Smooth muscle cell (in vitro differentiated cells): Measurements from ENCODE around the gene PRSS57. TPM values are rescaled to one million over a fixed set of nuclear protein-coding genes. Genes with fewer than 3 reads are reported as not detected.

ENCODE experiments used
- DNase-seq: peaks from one replicate; lab custom pipeline; 2025; ENCODE audit not compliant: unreplicated experiment; lab: John Stamatoyannopoulos, UW
- H2AFZ ChIP-seq: fragments of 200-600 bp; sonication (generic); 2 replicates; pipeline ENCODE4 v1.6.0; 2016; ENCODE audit warnings: antibody characterized with exemption, low read depth, mild to moderate bottlenecking
- H3F3A ChIP-seq: fragments of 200-600 bp; sonication (generic); 2 replicates; pipeline ENCODE4 v1.6.0; 2017; ENCODE audit warnings: antibody characterized with exemption, low read depth
- H3K27ac ChIP-seq: fragments of 200-600 bp; sonication (generic); 2 replicates; pipeline ENCODE4 v1.5.1; 2016; ENCODE audit warnings: low read depth, mild to moderate bottlenecking
- H3K27me3 ChIP-seq: fragments of 200-600 bp; sonication (generic); 2 replicates; pipeline ENCODE4 v1.6.1; 2016; ENCODE audit warnings: low read depth, mild to moderate bottlenecking
- H3K36me3 ChIP-seq: fragments of 200-600 bp; sonication (generic); 2 replicates; pipeline ENCODE4 v1.5.1; 2016; ENCODE audit warnings: low read depth
- H3K4me1 ChIP-seq: fragments of 200-600 bp; sonication (generic); 2 replicates; pipeline ENCODE4 v1.5.1; 2016; ENCODE audit warnings: low read depth
- H3K4me2 ChIP-seq: fragments of 200-600 bp; sonication (generic); 2 replicates; pipeline ENCODE4 v1.6.0; 2016; ENCODE audit warnings: mild to moderate bottlenecking
- H3K4me3 ChIP-seq: fragments of 200-600 bp; sonication (generic); 2 replicates; pipeline ENCODE4 v1.5.1; 2016; ENCODE audit warnings: mild to moderate bottlenecking
- H3K79me2 ChIP-seq: fragments of 200-600 bp; sonication (generic); 2 replicates; pipeline ENCODE4 v1.6.0; 2016; ENCODE audit warnings: low read depth, mild to moderate bottlenecking
- H3K9ac ChIP-seq: fragments of 200-600 bp; sonication (generic); 2 replicates; pipeline ENCODE4 v1.6.0; 2016; ENCODE audit warnings: low read depth
- H3K9me3 ChIP-seq: fragments of 200-600 bp; sonication (generic); replicated peaks from 2 replicates; pipeline ENCODE4 v1.5.1; 2016; ENCODE audit warnings: low read depth
- H4K20me1 ChIP-seq: fragments of 200-600 bp; sonication (generic); 2 replicates; pipeline ENCODE4 v1.6.0; 2016; ENCODE audit warnings: low read depth
- WGBS: methylation state at CpG from one replicate; pipeline ENCODE4 v1.1.7; 2016; ENCODE audit warnings: low lambda C conversion rate; 5-methylcytosine and 5-hydroxymethylcytosine counted together
- polyA plus RNA-seq: library from polyadenylated mRNA; unstranded; fragments of >200 nt; fragmentation: Nextera tagmentation; extraction: Ambion mirVana; gene quantifications from 2 replicates; pipeline ENCODE4 v1.2.1, GENCODE V29; 2016
- total RNA-seq: library from RNA; depleted of rRNA; stranded (reverse); fragments of >200 nt; gene quantifications from 2 replicates; pipeline ENCODE4 v1.2.3, GENCODE V29; 2014
- TF ChIP-seq, protein P1 (sequence below): fragments of 200-600 bp; sonication (generic); IDR thresholded peaks from 2 replicates; pipeline ENCODE4 v1.5.1; 2017; ENCODE audit warnings: borderline replicate concordance, mild to moderate bottlenecking, antibody characterized with exemption; ENCODE audit not compliant: insufficient read depth, poor library complexity, severe bottlenecking

PRSS57 gene
- total and polyA plus RNA-seq, 2 experiments from 2014 or later = not detected

GRCh38 chr19:656751-657559 is 38.3 kb downstream of the PRSS57 start:
- no peaks in the 10 kb centered on the region for H3K36me3 ChIP-seq
- no peaks in the 10 kb centered on the region for H3K9me3 ChIP-seq
- H2AFZ ChIP-seq = no peak overlapping the region
- H3K27me3 ChIP-seq = no peaks in the 10 kb centered on the region
- no peak for DNase-seq
- peaks cover 96% of the 10 kb centered on the region for H3K79me2 ChIP-seq
- H3K27ac ChIP-seq = no peak overlapping the region
- 97% methylated on average over 33 of the region's 43 CpGs for WGBS
- peaks cover 15% of the 10 kb centered on the region for H3K4me1 ChIP-seq
- no peak overlapping the region for H3K4me2 ChIP-seq
- H4K20me1 ChIP-seq = peaks cover 99% of the 10 kb centered on the region
- H3F3A ChIP-seq = peaks cover 8% of the 10 kb centered on the region
- no peak overlapping the region for H3K9ac ChIP-seq
- TF ChIP-seq, protein P1, sequence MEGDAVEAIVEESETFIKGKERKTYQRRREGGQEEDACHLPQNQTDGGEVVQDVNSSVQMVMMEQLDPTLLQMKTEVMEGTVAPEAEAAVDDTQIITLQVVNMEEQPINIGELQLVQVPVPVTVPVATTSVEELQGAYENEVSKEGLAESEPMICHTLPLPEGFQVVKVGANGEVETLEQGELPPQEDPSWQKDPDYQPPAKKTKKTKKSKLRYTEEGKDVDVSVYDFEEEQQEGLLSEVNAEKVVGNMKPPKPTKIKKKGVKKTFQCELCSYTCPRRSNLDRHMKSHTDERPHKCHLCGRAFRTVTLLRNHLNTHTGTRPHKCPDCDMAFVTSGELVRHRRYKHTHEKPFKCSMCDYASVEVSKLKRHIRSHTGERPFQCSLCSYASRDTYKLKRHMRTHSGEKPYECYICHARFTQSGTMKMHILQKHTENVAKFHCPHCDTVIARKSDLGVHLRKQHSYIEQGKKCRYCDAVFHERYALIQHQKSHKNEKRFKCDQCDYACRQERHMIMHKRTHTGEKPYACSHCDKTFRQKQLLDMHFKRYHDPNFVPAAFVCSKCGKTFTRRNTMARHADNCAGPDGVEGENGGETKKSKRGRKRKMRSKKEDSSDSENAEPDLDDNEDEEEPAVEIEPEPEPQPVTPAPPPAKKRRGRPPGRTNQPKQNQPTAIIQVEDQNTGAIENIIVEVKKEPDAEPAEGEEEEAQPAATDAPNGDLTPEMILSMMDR = no peak
- H3K4me3 ChIP-seq = no peak overlapping the region

GRCh38 chr19:655691-656090 is 39.6 kb downstream of the PRSS57 start:
- Histone ChIP-seq H3K79me2 (peaks cover 96% of the 10 kb centered on the region), H3K27ac (no peak overlapping the region), H3F3A (peaks cover 6% of the 10 kb centered on the region), H4K20me1 (peaks cover 99% of the 10 kb centered on the region), H3K36me3 (no peaks in the 10 kb centered on the region), H3K4me3 (no peak overlapping the region), H3K9ac (no peak overlapping the region), H2AFZ (no peak overlapping the region), H3K27me3 (no peaks in the 10 kb centered on the region), H3K9me3 (no peaks in the 10 kb centered on the region), H3K4me1 (peaks cover 2% of the 10 kb centered on the region), H3K4me2 (no peak overlapping the region)
- TF ChIP-seq, protein P1 = no peak
- DNase-seq = no peak
- WGBS = 90% methylated on average over 17 of the region's 17 CpGs

DNA sequence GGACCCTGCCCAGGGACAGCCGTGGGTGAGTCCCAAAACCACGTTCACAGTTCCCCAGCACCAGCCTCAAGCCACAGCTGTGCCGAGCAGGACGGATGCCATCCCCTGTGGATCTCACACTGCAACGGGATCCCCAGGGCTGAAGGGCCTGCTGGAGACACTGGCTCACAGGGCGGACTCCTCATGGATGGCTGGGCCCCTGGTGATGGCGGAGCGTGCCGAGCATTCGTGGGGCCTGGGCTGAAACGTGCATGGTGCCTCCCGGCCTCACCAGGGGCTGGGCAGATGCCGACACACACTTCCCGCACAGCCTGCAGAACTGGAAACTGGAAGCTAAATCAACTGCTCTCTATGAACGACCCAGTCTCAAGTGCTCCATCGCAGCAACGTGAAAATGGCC is 41.8 kb downstream of the PRSS57 start:
- Histone ChIP-seq H4K20me1 (peaks cover 100% of the 10 kb centered on the region), H3F3A (no peaks in the 10 kb centered on the region), H3K4me1 (no peaks in the 10 kb centered on the region), H3K27ac (no peak overlapping the region), H3K9ac (no peak overlapping the region), H3K9me3 (no peaks in the 10 kb centered on the region), H3K4me2 (no peak overlapping the region), H3K79me2 (peaks cover 77% of the 10 kb centered on the region), H3K27me3 (no peaks in the 10 kb centered on the region), H2AFZ (no peak overlapping the region), H3K4me3 (no peak overlapping the region), H3K36me3 (no peaks in the 10 kb centered on the region)
- DNase-seq = no peak
- WGBS = 94% methylated on average over 17 of the region's 17 CpGs
- TF ChIP-seq, protein P1 = no peak
